ENCODE results near the gene DNAJB1. TPM values are rescaled to one million over a fixed set of nuclear protein-coding genes. Genes with fewer than 3 reads are reported as not detected.

DNAJB1 gene
- total RNA-seq, 2 experiments from 2014 or later: 86.0 to 103 TPM

- Mint-ChIP-seq H3K9me3 (ENCODE audit: low read depth) (no peaks in the 10 kb centered on the region), H3K36me3 (peaks cover 33% of the 10 kb centered on the region), H3K27me3 (no peaks in the 10 kb centered on the region), H3K4me3 (no peak overlapping the region), H3K4me1 (peaks cover 4% of the 10 kb centered on the region), H3K27ac (no peak overlapping the region)
- CTCF ChIA-PET: interaction anchor here (0.5 to 2.6 kb wide), 10 partner anchors 11 to 388 kb away, joined by 3 to 12 read pairs (median 3); no protein-coding TSS in a partner anchor
- no peak for ATAC-seq
- DNase-seq: no peak
Measured at GRCh38 chr19:14467391-14467790, 50.8 kb downstream of the DNAJB1 start.

Small RNA genes lying within 50 kb of the gene (microRNA-seq; reads per million reads assigned to microRNA genes)
- not detected for gene MIR639

Other genes with a start within 250 kb of the DNAJB1 start
- 100 to 1,000 TPM; 276 to 311 TPM for gene ADGRE5, start 137.0 kb downstream of the DNAJB1 start, total RNA-seq
- 100 to 1,000 TPM; 273 to 311 TPM for gene DDX39A, start 99.1 kb downstream of the DNAJB1 start, total RNA-seq
- 100 to 1,000 TPM; 224 to 236 TPM for gene PKN1, start 85.1 kb downstream of the DNAJB1 start, total RNA-seq
- gene PTGER1, start 43.0 kb downstream of the DNAJB1 start, total RNA-seq: under 1 TPM in 1 of 2 experiments, not detected in 1; 0.40 TPM
- 10 to 100 TPM; 26.2 to 30.8 TPM for gene GIPC1, start 22.3 kb downstream of the DNAJB1 start, total RNA-seq
- 100 to 1,000 TPM; 142 to 176 TPM for gene TECR, start 11.2 kb upstream of the DNAJB1 start, total RNA-seq
- gene NDUFB7, start 53.7 kb upstream of the DNAJB1 start, total RNA-seq: 100 to 1,000 TPM; 113 to 129 TPM
- not detected for gene CLEC17A, start 64.7 kb upstream of the DNAJB1 start, total RNA-seq
- gene ADGRE3, start 156.4 kb upstream of the DNAJB1 start, total RNA-seq: not detected
- gene ZNF333, start 171.7 kb upstream of the DNAJB1 start, total RNA-seq: 10 to 100 TPM in 1 of 2 experiments, 1 to 10 TPM in 1; 8.5 to 11.1 TPM

All from activated CD8-positive, alpha-beta memory T cell treated with anti-CD3 and anti-CD28 coated beads, Interleukin-2, amount 10 ng/mL, durations not matched to agents 7 days and 5 days (primary cell).